HEK293 (cell line): Measurements from ENCODE around the gene SEMA3F.

Source experiments
- CTCF ChIA-PET: fragments of 350-600 bp; formaldehyde crosslinking; extraction: SDS; loops from one replicate; lab custom pipeline; 2021; ENCODE audit warnings: antibody characterized with exemption; lab: Yijun Ruan, JAX
- POLR2A ChIA-PET: fragments of 300-600 bp; formaldehyde crosslinking; extraction: SDS; loops from one replicate; lab custom pipeline; 2020; ENCODE audit warnings: antibody characterized with exemption, inconsistent platforms; lab: Yijun Ruan, JAX
- H3K27ac ChIP-seq: fragments of 200-500 bp; sonication (Bioruptor generic); 2 replicates; pipeline ENCODE4 v1.5.1; 2014; ENCODE audit warnings: low read depth, low read length, control low read depth, inconsistent platforms; ENCODE audit errors: extremely low read depth
- H3K36me3 ChIP-seq, 2 experiments: fragments of 200-500 bp in 1 of 2; sonication (Bioruptor generic) in 1 of 2; 1 replicate in 1 of 2; 2 replicates in 1 of 2; pipeline ENCODE4 v1.5.1; 2014 to 2017; ENCODE audit warnings: inconsistent platforms in 2 of 2, low read length in 2 of 2; ENCODE audit not compliant: control insufficient read depth in 2 of 2, insufficient read depth in 1 of 2
- H3K4me1 ChIP-seq: fragments of 200-500 bp; sonication (Bioruptor generic); 2 replicates; pipeline ENCODE4 v1.5.1; 2014; ENCODE audit warnings: mild to moderate bottlenecking, low read length, inconsistent platforms; ENCODE audit not compliant: control insufficient read depth, insufficient read depth
- H3K4me3 ChIP-seq: 2 replicates; pipeline ENCODE4 v1.5.1; 2011; ENCODE audit warnings: low read depth, mild to moderate bottlenecking, control low read depth, low read length, moderate library complexity
- H3K9me3 ChIP-seq: fragments of 200-500 bp; sonication (Bioruptor generic); 2 replicates; pipeline ENCODE4 v1.5.1; 2014; ENCODE audit warnings: low read depth, low read length, inconsistent platforms; ENCODE audit not compliant: control insufficient read depth, insufficient read depth
- BCL11A ChIP-seq: fragments of 450-650 bp; formaldehyde crosslinking; IDR thresholded peaks from 2 replicates; pipeline ENCODE4 v1.5.1; 2016; ENCODE audit warnings: low read depth, missing biosample characterization, missing genetic modification characterization
- FEZF1 ChIP-seq: fragments of 450-650 bp; formaldehyde crosslinking; IDR thresholded peaks from 2 replicates; pipeline ENCODE4 v1.5.1; 2016; ENCODE audit warnings: missing biosample characterization, missing genetic modification characterization
- MYNN ChIP-seq: fragments of 450-650 bp; formaldehyde crosslinking; IDR thresholded peaks from 2 replicates; pipeline ENCODE4 v1.5.1; 2016; ENCODE audit warnings: missing biosample characterization, missing genetic modification characterization, borderline replicate concordance
- SP2 ChIP-seq: fragments of 450-650 bp; formaldehyde crosslinking; IDR thresholded peaks from 2 replicates; pipeline ENCODE4 v1.5.1; 2016; ENCODE audit warnings: missing biosample characterization, missing genetic modification characterization
- ZBTB11 ChIP-seq: fragments of 450-650 bp; formaldehyde crosslinking; conservative IDR thresholded peaks from 2 replicates; pipeline ENCODE4 v1.5.1; 2016; ENCODE audit warnings: low read depth, missing biosample characterization, missing genetic modification characterization
- ZBTB26 ChIP-seq: fragments of 450-650 bp; formaldehyde crosslinking; optimal IDR thresholded peaks from 2 replicates; pipeline ENCODE3; 2016; ENCODE audit warnings: missing biosample characterization, mild to moderate bottlenecking, missing genetic modification characterization
- ZIC2 ChIP-seq: fragments of 450-650 bp; formaldehyde crosslinking; IDR thresholded peaks from 2 replicates; pipeline ENCODE4 v1.5.1; 2016; ENCODE audit warnings: missing biosample characterization, missing genetic modification characterization
- ZNF112 ChIP-seq: fragments of 450-650 bp; formaldehyde crosslinking; IDR thresholded peaks from 2 replicates; pipeline ENCODE4 v1.5.0; 2017; ENCODE audit warnings: missing biosample characterization, missing genetic modification characterization
- ZNF132 ChIP-seq: fragments of 450-650 bp; formaldehyde crosslinking; IDR thresholded peaks from 2 replicates; pipeline ENCODE4 v1.5.1; 2017; ENCODE audit warnings: missing biosample characterization, missing genetic modification characterization, borderline replicate concordance
- ZNF341 ChIP-seq: fragments of 450-650 bp; formaldehyde crosslinking; IDR thresholded peaks from 2 replicates; pipeline ENCODE4; 2016; ENCODE audit warnings: low read depth, missing biosample characterization, missing genetic modification characterization
- ZNF394 ChIP-seq: fragments of 450-650 bp; formaldehyde crosslinking; IDR thresholded peaks from 2 replicates; pipeline ENCODE4 v1.5.1; 2016; ENCODE audit warnings: missing biosample characterization, missing genetic modification characterization, mild to moderate bottlenecking, moderate library complexity, borderline replicate concordance
- ZNF426 ChIP-seq: fragments of 450-650 bp; formaldehyde crosslinking; IDR thresholded peaks from 2 replicates; pipeline ENCODE4 v1.5.1; 2017; ENCODE audit warnings: missing biosample characterization, missing genetic modification characterization, mild to moderate bottlenecking, inconsistent platforms, moderate library complexity
- ZNF488 ChIP-seq: fragments of 450-650 bp; formaldehyde crosslinking; IDR thresholded peaks from 2 replicates; pipeline ENCODE4 v1.5.1; 2016; ENCODE audit warnings: missing biosample characterization, missing genetic modification characterization
- ZNF529 ChIP-seq: fragments of 450-650 bp; formaldehyde crosslinking; IDR thresholded peaks from 2 replicates; pipeline ENCODE4 v1.5.1; 2017; ENCODE audit warnings: missing genetic modification characterization, missing biosample characterization; ENCODE audit not compliant: insufficient replicate concordance
- ZNF596 ChIP-seq: fragments of 450-650 bp; IDR thresholded peaks from 2 replicates; pipeline ENCODE4 v1.5.0; 2018; ENCODE audit warnings: missing biosample characterization, mild to moderate bottlenecking, missing genetic modification characterization, moderate library complexity
- ZNF600 ChIP-seq: fragments of 450-650 bp; formaldehyde crosslinking; IDR thresholded peaks from 2 replicates; pipeline ENCODE4 v1.5.1; 2016; ENCODE audit warnings: missing biosample characterization, missing genetic modification characterization
- ZNF623 ChIP-seq: fragments of 450-650 bp; formaldehyde crosslinking; IDR thresholded peaks from 2 replicates; pipeline ENCODE4 v1.5.1; 2016; ENCODE audit warnings: missing biosample characterization, missing genetic modification characterization
- ZNF645 ChIP-seq: fragments of 450-650 bp; formaldehyde crosslinking; IDR thresholded peaks from 2 replicates; pipeline ENCODE4; 2016; ENCODE audit warnings: missing biosample characterization, missing genetic modification characterization
- ZNF664 ChIP-seq: fragments of 450-650 bp; formaldehyde crosslinking; IDR thresholded peaks from 2 replicates; pipeline ENCODE4 v1.5.1; 2016; ENCODE audit warnings: missing biosample characterization, missing genetic modification characterization
- ZNF670 ChIP-seq: fragments of 450-650 bp; formaldehyde crosslinking; IDR thresholded peaks from 2 replicates; pipeline ENCODE4 v1.5.1; 2016; ENCODE audit warnings: missing biosample characterization, missing genetic modification characterization, low read depth
- ZNF701 ChIP-seq: fragments of 450-650 bp; formaldehyde crosslinking; IDR thresholded peaks from 2 replicates; pipeline ENCODE4 v1.5.1; 2016; ENCODE audit warnings: missing biosample characterization, missing genetic modification characterization
- ZNF704 ChIP-seq: fragments of 450-650 bp; formaldehyde crosslinking; IDR thresholded peaks from 2 replicates; pipeline ENCODE4 v1.5.1; 2016; ENCODE audit warnings: missing biosample characterization, missing genetic modification characterization
- ZNF830 ChIP-seq: fragments of 450-650 bp; IDR thresholded peaks from 2 replicates; pipeline ENCODE4 v1.5.0; 2018; ENCODE audit warnings: missing biosample characterization, missing genetic modification characterization, low read depth, mild to moderate bottlenecking, moderate library complexity

The SEMA3F gene

GRCh38 chr3:50167069-50167840, 12.1 kb downstream of the SEMA3F start:
- POLR2A ChIA-PET, result no interaction called here
- CTCF ChIA-PET, result no interaction called here
- Histone ChIP-seq H3K4me1 (peaks cover 10% of the 10 kb centered on the region), H3K36me3 (peaks cover 0 to 33% of the 10 kb centered on the region in 2 experiments; a peak in 1 of 3 replicates), H3K9me3 (no peaks in the 10 kb centered on the region), H3K4me3 (no peak overlapping the region), H3K27ac (0 out of 2 replicates have a peak overlapping the region, but pooled peaks have one; percentile 24)
- peak; percentile 54; the same call in 1 of the 2 replicates for TF ChIP-seq ZIC2 (tag by site-specific recombination)
- 0 out of 2 replicates have a peak, but pooled peaks have one; percentile 23 for TF ChIP-seq ZNF600
- no peak for TF ChIP-seq ZNF623
- TF ChIP-seq ZNF704 (tag by site-specific recombination), result no peak
- peak; percentile 20; the same call in 1 of the 2 replicates for TF ChIP-seq ZNF341 (tag by site-specific recombination)

- Histone ChIP-seq H3K4me3 (no peak overlapping the region), H3K27ac (0 out of 2 replicates have a peak overlapping the region, but pooled peaks have one; percentile 16), H3K9me3 (no peaks in the 10 kb centered on the region), H3K4me1 (peaks cover 10% of the 10 kb centered on the region), H3K36me3 (peaks cover 0 to 28% of the 10 kb centered on the region in 2 experiments; a peak in 1 of 3 replicates)
- CTCF ChIA-PET, result interaction anchor here (0.8 kb wide), 1 partner anchor 47 kb away, joined by 3 read pairs; no protein-coding TSS in a partner anchor
- POLR2A ChIA-PET, result no interaction called here
- no peak for TF ChIP-seq ZNF426 (tag by site-specific recombination)
- TF ChIP-seq FEZF1 (tag by site-specific recombination), result no peak
- TF ChIP-seq ZNF394, result no peak
- no peak for TF ChIP-seq ZNF529 (tag by site-specific recombination)
- TF ChIP-seq ZNF341 (tag by site-specific recombination), result no peak
- no peak for TF ChIP-seq SP2
Observed at GRCh38 chr3:50167841-50168209, 12.7 kb downstream of the SEMA3F start.

GRCh38 chr3:50168388-50168787, 13.3 kb downstream of the SEMA3F start:
- Histone ChIP-seq H3K27ac (no peak overlapping the region), H3K9me3 (no peaks in the 10 kb centered on the region), H3K4me1 (peaks cover 10% of the 10 kb centered on the region), H3K4me3 (no peak overlapping the region), H3K36me3 (peaks cover 0 to 22% of the 10 kb centered on the region in 2 experiments; a peak in 1 of 3 replicates)
- POLR2A ChIA-PET, result no interaction called here
- CTCF ChIA-PET, result interaction anchor here (0.5 to 0.8 kb wide), 2 partner anchors 47 to 77 kb away, joined by 3 read pairs; no protein-coding TSS in a partner anchor
- TF ChIP-seq BCL11A (tag by site-specific recombination), result no peak
- no peak for TF ChIP-seq MYNN (tag by site-specific recombination)
- TF ChIP-seq ZNF645 (tag by site-specific recombination), result no peak
- TF ChIP-seq ZNF112, result no peak
- no peak for TF ChIP-seq ZNF488 (tag by site-specific recombination)
- TF ChIP-seq ZNF701 (tag by site-specific recombination), result no peak
- TF ChIP-seq ZNF670 (tag by site-specific recombination), result no peak
- TF ChIP-seq ZNF664 (tag by site-specific recombination), result no peak
- TF ChIP-seq ZNF830, result no peak
- no peak for TF ChIP-seq ZBTB26 (tag by site-specific recombination)
- no peak for TF ChIP-seq ZNF132 (tag by site-specific recombination)
- no peak for TF ChIP-seq ZBTB11 (tag by site-specific recombination)
- no peak for TF ChIP-seq ZNF596 (tag by site-specific recombination)
